ENCODE measurements around the gene MED27. TPM values are rescaled to one million over a fixed set of nuclear protein-coding genes. Genes with fewer than 3 reads are reported as not detected.

Gene MED27
- total RNA-seq, 1 donor from 2014 or later, result 28.2 TPM

DNA sequence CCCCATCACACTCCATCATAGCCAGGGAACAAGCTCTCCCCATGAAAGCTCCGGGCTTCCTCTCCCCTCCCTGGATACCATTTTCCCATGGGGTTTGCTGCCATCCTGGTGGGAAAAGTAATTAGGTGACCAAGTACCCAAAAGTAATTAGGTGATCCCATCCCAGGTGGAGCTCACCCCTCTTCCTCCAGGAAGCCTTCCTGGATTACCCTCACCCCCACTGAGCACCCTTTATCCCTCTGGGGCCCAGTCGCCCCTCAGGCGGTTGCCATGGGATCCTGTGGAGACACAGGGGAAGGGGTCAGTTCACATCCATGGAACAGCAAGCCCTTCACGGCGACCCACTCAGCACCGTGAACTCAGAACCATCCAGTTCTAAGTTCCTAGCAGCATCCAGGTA, 265.0 kb downstream of the MED27 start:
- DNase-seq (ENCODE audit: low spot score), result no peak
- Mint-ChIP-seq H3K4me3 (ENCODE audit: unreplicated experiment) (no peak overlapping the region), H3K9me3 (ENCODE audit: low read depth) (no peaks in the 10 kb centered on the region), H3K36me3 (ENCODE audit: low read depth) (no peaks in the 10 kb centered on the region), H3K27ac (ENCODE audit: unreplicated experiment) (no peak overlapping the region), H3K27me3 (ENCODE audit: low read depth) (peaks cover 62% of the 10 kb centered on the region), H3K4me1 (ENCODE audit: low read depth) (no peaks in the 10 kb centered on the region)
- no peak for TF ChIP-seq CTCF (IDR thresholded peaks at IDR 0.05)

DNA sequence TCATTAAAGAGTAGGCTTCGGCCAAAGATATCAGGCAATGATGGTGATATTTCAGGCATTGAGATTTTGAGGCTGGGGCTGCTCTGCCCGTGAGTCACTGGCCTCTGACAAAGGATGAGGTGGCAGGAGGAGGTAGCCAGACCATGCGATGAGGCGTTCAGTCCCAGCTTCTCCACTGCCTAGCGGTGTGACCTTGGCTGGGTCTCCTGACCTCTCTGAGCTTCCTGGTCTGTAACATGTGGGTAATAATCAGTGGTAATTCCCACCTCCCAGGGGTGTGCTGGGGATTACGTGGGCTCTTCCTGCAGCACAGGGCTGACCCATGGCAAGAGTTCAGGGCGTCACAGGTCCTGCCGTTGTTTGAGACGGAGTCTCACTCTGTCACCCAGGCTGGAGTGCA, 266.6 kb downstream of the MED27 start:
- no peak for DNase-seq (ENCODE audit: low spot score)
- H3K4me1 Mint-ChIP-seq (ENCODE audit: low read depth), result no peaks in the 10 kb centered on the region
- no peak overlapping the region for H3K27ac Mint-ChIP-seq (ENCODE audit: unreplicated experiment)

GRCh38 chr9:131812116-131812790, 267.4 kb downstream of the MED27 start:
- no peak overlapping the region for H3K4me3 Mint-ChIP-seq (ENCODE audit: unreplicated experiment)
- no peaks in the 10 kb centered on the region for H3K4me1 Mint-ChIP-seq (ENCODE audit: low read depth)
- H3K36me3 Mint-ChIP-seq (ENCODE audit: low read depth), result no peaks in the 10 kb centered on the region
- TF ChIP-seq CTCF (IDR thresholded peaks at IDR 0.05), result no peak
- DNase-seq (ENCODE audit: low spot score), result peak; percentile 77
- peaks cover 61% of the 10 kb centered on the region for H3K27me3 Mint-ChIP-seq (ENCODE audit: low read depth)
- no peaks in the 10 kb centered on the region for H3K9me3 Mint-ChIP-seq (ENCODE audit: low read depth)
- no peak overlapping the region for H3K27ac Mint-ChIP-seq (ENCODE audit: unreplicated experiment)

More for the DNA sequence above, 266.6 kb downstream of the MED27 start:
- Mint-ChIP-seq H3K36me3 (ENCODE audit: low read depth) (no peaks in the 10 kb centered on the region), H3K9me3 (ENCODE audit: low read depth) (no peaks in the 10 kb centered on the region), H3K27me3 (ENCODE audit: low read depth) (peaks cover 61% of the 10 kb centered on the region), H3K4me3 (ENCODE audit: unreplicated experiment) (no peak overlapping the region)
- TF ChIP-seq CTCF (IDR thresholded peaks at IDR 0.05), result no peak

GRCh38 chr9:131811405-131811804, 268.3 kb downstream of the MED27 start:
- Mint-ChIP-seq H3K27me3 (ENCODE audit: low read depth) (peaks cover 60% of the 10 kb centered on the region), H3K4me3 (ENCODE audit: unreplicated experiment) (no peak overlapping the region), H3K36me3 (ENCODE audit: low read depth) (no peaks in the 10 kb centered on the region), H3K9me3 (ENCODE audit: low read depth) (no peaks in the 10 kb centered on the region), H3K4me1 (ENCODE audit: low read depth) (no peaks in the 10 kb centered on the region), H3K27ac (ENCODE audit: unreplicated experiment) (no peak overlapping the region)
- TF ChIP-seq CTCF (IDR thresholded peaks at IDR 0.05), result no peak
- no peak for DNase-seq (ENCODE audit: low spot score)

DNA sequence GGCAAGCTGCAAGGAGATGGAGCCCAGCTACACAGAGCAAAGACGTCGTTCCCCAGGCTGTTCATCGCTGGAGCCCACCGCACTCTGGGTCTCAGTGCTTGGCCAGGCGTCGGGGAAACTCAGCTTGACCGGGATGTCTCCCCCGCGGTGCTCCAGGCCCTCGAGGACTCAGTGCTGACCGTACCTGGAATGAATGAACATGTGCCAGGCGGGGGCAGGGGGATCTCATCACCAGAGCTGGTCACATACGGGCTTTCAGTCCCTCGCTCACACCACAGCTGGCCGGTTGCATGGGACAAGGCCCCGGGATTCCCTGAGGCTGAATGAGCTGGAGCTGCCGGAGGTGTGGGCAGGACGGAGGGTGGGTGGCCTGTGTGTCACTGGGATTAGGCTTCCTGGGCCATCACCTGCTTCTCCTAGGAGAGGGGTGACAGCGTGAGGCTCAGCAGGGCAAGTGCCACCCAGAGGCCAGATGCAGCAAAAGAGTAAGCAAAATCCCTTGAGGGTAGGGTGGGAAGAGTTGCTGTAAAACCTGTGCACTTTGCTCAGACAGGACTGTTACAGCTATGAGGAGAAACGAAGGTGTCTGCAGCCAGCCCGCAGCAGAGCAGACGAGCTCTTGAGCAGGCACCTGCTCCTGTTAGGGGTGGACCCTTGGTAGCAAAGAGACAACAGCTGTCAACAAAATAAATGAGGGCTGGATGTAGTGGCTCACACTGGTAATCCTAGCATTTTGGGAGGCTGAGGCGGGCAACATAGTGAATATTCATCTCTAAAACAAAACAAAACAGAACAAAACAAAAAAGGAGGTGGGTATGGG, 269.1 kb downstream of the MED27 start:
- no peaks in the 10 kb centered on the region for H3K9me3 Mint-ChIP-seq (ENCODE audit: low read depth)
- DNase-seq (ENCODE audit: low spot score), result no peak
- H3K4me1 Mint-ChIP-seq (ENCODE audit: low read depth), result no peaks in the 10 kb centered on the region
- TF ChIP-seq CTCF (IDR thresholded peaks at IDR 0.05), result no peak
- H3K4me3 Mint-ChIP-seq (ENCODE audit: unreplicated experiment), result no peak overlapping the region
- no peaks in the 10 kb centered on the region for H3K36me3 Mint-ChIP-seq (ENCODE audit: low read depth)
- H3K27me3 Mint-ChIP-seq (ENCODE audit: low read depth), result peaks cover 61% of the 10 kb centered on the region
- no peak overlapping the region for H3K27ac Mint-ChIP-seq (ENCODE audit: unreplicated experiment)

Other genes with a start within 250 kb of the MED27 start
- 3.0 to 4.8 TPM (median 3.4 TPM) in 3 replicates for gene NTNG2, start 82.2 kb upstream of the MED27 start, total RNA-seq

All from chondrocyte (in vitro differentiated cells).